ENCODE data around the gene NELFB.

Gene NELFB

DNA sequence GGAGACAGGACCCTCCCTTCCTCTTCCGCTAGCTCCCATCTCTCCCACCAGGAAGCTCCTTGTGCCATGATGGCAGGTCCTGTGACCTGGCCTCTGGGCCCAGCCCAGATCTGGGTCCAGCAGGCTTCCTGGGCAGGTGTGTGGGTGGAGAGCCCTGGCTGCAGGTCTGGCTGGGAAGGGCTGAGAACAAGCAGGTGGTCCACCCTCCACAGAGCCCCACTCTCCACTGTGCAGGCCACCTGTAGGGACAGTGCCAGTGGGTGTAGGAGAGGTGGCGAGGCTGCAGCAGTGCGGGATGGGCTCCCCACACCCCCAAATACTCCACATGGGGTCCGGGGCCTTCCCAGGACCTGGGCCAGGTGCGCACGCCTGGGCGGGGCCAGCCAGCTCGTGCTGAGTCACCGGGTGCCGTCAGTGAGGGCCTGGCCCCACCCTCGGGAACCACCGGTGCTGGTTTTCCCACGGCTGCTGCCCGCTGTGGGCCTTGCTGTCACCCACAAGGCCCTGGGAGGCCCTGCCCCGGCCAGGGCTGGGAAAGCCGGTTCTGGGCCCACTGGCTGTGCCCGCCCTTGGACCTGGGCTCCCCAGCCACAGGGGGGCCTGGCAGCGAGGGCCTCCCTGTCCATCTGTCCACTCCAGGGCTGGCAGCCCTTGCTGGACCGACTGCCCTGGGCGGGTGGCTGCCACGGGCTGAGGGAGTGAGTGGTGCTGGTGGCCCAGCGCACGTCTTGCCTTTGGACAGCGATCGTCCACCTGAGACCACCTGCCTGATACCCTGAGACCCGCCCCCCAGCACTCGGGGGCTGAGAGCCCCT lies 56.3 kb downstream of the NELFB start:
- no peak for DNase-seq (ENCODE audit: insufficient read length, low spot score)
- no peak for FAIRE-seq

- DNase-seq (ENCODE audit: insufficient read length, low spot score) (no peak), FAIRE-seq (no peak)
These were observed 57.1 kb downstream of the NELFB start for GRCh38 chr9:137311986-137312851.

DNA sequence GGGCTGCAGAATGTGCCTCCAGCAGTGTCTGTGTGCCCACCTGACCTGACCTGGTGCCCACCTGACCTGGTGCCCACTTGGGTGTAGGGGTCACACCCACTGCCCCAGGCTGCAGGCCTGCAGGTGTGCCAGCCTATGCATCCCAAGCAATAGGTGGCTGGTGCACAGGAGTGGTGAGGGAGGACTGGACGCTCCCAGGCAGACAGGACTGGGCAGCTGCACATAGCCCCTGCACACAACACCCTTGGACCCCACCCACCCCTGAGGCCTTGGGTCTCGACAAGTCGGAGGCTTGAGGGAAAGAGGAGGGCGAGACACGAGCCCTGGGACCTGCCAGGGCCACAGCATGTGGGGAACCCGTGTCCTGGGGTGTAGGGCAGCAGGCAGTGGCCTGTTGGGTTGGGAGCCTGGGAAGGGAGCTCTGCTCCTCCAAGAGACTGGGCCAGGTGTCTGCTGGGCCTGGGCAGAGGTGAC lies 57.8 kb downstream of the NELFB start:
- DNase-seq (ENCODE audit: insufficient read length, low spot score): no peak
- no peak for FAIRE-seq

DNA sequence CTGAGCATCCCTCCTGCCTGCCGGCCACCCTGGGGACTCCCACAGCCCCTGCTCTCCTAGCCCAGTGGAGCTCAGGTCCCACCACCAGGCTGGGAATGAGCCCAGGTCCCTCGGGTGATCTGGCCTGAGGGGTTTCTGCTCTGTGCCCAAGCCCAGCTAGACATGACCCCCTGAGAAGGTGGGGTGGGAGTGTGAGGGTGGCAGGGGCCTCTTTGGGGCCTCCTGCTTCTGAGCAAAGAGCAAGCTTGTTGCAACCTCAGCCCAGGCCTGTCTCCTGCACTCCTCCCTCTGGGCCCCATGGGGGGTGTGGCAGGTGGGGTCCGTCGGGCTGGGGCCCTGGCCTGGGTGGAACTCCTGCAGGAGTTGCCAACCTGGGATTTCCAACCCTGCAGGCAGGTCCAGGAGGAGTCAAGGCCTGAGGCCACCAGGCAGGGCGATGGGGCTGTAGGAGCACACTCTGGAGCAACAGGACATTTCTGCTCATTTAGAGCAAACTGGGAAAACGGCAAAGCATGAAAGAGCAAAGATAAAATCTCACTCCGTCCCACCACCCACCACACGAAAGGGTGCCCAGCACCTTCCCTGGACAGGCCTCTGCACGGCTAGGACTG lies 58.3 kb downstream of the NELFB start:
- FAIRE-seq: no peak
- DNase-seq (ENCODE audit: insufficient read length, low spot score): no peak

GRCh38 chr9:137313956-137314560 lies 58.9 kb downstream of the NELFB start:
- DNase-seq (ENCODE audit: insufficient read length, low spot score): no peak
- no peak for FAIRE-seq

DNA sequence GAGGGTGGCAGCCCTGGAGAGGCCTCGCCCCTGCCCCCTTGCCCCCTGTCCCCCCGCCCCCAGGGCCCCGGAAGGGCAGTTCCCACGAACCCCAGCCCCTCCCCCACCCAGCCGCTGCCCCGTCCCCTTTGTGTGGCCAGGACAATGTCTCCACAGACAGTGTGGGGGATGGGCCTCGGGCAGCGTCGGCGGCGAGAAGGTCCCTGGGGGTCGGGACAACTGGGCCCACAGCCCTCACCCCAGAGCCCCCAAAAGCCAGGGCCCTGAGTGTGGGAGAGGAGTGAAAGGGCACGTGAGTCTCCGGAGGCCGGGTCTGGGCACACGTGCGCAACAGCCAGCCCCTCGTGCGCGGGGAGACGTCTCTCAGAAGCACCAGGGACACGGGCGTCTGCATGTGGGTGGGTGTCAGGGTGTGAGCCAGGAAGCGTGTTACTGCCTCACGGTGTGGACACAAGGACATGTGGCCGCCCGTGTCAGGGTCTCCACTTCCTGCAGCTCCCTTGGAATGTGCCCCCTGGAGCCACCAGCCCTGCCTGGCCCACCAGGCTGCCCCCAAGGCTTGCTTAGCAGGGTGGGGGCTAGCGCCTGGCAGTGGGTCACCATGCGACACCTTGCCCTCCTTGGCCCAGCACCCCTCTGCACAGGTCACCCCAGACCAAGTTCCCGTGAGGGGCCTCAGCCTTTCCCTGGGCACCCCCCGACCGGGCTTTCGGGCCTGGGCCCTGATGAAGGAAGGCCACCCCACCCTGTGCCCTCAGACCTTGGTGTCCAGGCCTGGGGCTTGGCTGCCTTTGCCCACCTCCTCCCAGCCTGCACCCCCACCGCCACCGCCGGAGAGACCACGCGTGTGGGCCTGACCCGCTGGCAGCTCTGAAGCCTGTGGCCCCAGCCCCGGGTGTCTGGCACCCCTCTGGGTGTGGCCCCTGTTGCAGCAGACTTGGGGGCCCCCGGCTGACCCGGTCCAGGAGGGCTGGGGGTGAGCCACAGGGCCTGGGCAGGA lies 59.7 kb downstream of the NELFB start:
- DNase-seq (ENCODE audit: insufficient read length, low spot score) (no peak), FAIRE-seq (no peak)

- FAIRE-seq: no peak
- DNase-seq (ENCODE audit: insufficient read length, low spot score): no peak
These were observed 60.5 kb downstream of the NELFB start for GRCh38 chr9:137315581-137316011.

- DNase-seq (ENCODE audit: insufficient read length, low spot score): no peak
These were observed 61.2 kb downstream of the NELFB start for GRCh38 chr9:137316012-137316981.

GRCh38 chr9:137317021-137317717 lies 62.0 kb downstream of the NELFB start:
- FAIRE-seq (no peak), DNase-seq (ENCODE audit: insufficient read length, low spot score) (no peak)

More at GRCh38 chr9:137316012-137316981, 61.2 kb downstream of the NELFB start:
- no peak for FAIRE-seq

DNA sequence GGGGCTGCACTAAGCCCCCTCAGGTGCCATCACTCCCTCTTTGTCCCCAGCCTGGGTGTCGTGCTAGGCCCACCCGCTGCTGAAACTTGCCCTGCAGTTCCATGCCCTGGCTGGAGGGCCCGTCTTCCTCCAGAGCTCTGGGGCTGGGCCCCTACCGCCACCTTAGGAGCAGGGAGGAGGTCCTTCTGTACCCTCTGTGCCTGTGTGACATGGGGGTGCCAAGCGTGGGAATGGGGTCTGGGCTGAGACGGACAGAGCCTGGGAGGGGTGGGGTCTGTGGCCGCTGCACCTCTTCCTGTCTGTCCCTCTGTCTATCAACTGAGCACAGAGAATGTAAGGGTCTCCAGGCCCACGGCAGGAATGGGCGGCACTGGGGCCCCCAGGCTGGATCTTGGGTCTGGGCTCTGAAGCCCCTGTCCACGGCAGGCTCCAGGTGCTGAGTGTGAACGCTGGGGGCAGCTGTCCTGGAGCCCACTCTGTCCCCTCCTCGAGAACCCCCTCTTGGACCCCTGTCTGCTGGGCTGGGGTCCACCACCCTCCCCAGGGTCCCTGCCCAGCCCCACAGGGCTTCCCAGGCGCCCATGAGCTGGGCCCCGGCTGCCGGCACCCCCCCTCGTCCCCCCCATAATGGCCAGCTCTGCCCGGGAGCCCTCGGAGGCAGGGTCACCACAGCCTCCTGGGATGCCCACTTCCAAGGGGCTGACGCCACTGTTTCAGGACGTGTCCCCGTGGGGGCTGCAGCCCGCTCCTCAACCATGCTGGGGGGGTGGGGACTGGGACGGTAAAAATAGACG lies 62.8 kb downstream of the NELFB start:
- DNase-seq (ENCODE audit: insufficient read length, low spot score) (no peak), FAIRE-seq (no peak)

DNA sequence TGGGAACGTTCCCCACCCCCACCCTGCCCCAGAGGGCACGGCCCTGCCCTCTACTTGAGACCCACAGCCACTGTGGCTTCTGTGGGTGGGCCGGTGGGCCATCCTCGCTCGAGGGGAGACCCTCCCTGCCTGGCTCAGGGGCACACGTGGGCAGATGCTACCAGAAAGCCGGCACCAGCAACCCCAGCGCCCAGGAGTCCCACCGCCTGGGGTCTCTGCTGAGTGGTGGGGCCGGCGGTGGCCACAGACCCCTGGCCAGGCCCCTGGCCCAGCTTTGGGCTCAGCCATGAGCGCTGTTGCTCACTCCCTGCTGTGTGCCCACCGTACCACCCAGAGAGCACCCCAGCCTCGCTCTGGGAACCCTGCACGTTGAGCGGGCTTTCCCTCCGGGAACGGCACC lies 63.5 kb downstream of the NELFB start:
- DNase-seq (ENCODE audit: insufficient read length, low spot score): no peak

DNA sequence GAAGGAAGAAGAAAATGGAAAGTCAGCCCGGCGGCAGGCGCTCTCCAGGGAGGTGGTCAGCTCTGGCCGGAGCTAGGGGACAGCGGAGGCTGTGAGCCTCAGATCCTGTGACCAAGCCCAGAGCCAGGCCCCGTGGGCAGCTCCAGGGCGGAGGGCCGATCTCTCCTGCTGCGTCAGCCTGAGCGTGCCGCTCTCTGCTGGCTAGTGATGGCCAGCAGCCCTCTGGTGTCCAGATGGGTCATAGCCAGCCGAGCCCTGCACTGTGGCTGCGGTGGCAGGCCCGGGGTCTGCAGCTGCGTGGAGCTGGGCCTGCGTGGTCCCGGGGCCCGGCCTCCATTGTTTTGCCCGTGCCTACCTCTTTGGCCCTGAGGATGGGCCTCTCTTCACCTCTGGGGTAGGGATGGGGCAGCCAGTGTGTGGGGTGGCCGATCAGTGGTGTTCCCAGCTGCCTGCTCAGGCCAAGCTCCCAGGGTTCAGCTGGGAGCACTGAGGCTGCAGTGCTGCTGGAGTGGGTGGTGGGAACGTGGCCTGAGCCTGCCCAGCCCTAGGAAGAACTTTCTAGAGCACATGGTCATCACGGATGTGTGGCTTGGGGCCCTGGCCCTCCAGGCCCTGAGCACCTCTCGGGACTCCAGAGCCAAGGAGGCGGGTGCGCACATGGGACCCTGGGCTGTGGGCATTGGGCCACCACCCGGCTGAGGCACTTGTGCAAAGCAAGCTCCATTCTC lies 64.0 kb downstream of the NELFB start:
- no peak for FAIRE-seq
- no peak for DNase-seq (ENCODE audit: insufficient read length, low spot score)

More for the DNA sequence above, 63.5 kb downstream of the NELFB start:
- no peak for FAIRE-seq

DNA sequence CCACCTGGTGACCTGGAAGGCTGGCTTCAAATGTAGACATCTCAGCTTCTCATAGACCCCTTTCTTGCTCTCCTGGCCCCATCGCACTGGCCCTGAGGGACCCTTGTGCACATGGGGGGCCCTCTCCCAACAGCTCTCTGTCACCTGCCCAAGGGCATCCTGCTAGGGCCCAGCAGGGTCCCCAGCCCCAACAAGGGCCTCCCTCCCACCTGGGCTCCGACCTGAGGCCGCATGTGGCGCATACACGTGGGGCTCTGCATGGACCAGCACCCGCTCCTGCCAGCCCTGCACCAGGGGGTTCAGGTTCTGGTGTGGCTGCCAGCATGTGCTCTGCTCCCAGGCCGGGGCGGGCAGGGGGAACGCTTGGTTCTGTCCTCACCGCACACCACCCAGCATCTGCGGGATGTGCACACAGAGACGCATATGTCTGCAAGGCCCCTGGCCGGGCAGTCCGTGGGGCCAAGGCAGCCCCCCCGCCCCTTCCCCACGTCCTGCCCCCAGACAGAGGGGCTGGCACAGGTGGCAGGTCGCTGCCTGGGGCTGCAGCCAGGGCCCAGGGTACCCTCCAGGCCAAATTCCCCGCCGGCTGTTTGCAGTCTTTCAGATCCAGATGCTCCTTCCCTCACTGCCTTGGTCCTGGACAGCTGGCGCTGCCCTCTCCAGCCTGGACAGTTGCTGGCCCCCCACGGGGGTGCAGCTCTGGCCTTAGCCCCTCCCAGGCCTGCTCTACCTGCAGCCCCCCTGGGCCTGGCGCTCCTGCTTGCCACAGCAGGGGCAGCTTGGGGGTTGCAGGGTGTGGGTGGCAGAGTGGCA lies 64.8 kb downstream of the NELFB start:
- DNase-seq (ENCODE audit: insufficient read length, low spot score) (no peak), FAIRE-seq (no peak)

- DNase-seq (ENCODE audit: insufficient read length, low spot score) (no peak), FAIRE-seq (no peak)
These were observed 65.6 kb downstream of the NELFB start for GRCh38 chr9:137320555-137321384.
